DND-41 (cell line): ENCODE data around the gene TMEM184C.

Source experiments
- ATAC-seq: fragments of 200-7000 bp; cut with Tn5 transposase; 3 replicates; pipeline ENCODE4 v1.9.1; 2021; ENCODE audit warnings: low read depth; ENCODE audit not compliant: insufficient read depth
- DNase-seq: peaks from one replicate; pipeline ENCODE4 v3.0.0-alpha.2; 2020
- H2AFZ ChIP-seq: 2 replicates; pipeline ENCODE4 v1.6.0; 2012; ENCODE audit warnings: low read depth, low read length
- H3K27ac ChIP-seq: 2 replicates; pipeline ENCODE4 v1.5.1; 2012; ENCODE audit warnings: low read length, inconsistent platforms
- H3K27me3 ChIP-seq: fragments of 200-600 bp; sonication (generic); 2 replicates; pipeline ENCODE4 v1.6.0; 2012; ENCODE audit warnings: low read length, mild to moderate bottlenecking, inconsistent platforms; ENCODE audit not compliant: insufficient read depth, poor library complexity
- H3K36me3 ChIP-seq: 2 replicates; pipeline ENCODE4 v1.5.1; 2012; ENCODE audit warnings: low read length, inconsistent platforms; ENCODE audit not compliant: insufficient read depth
- H3K4me1 ChIP-seq: 2 replicates; pipeline ENCODE4 v1.5.1; 2012; ENCODE audit warnings: mild to moderate bottlenecking, low read length; ENCODE audit not compliant: insufficient read depth
- H3K4me2 ChIP-seq: 2 replicates; pipeline ENCODE4 v1.6.0; 2012; ENCODE audit warnings: mild to moderate bottlenecking, moderate library complexity, low read length, inconsistent platforms; ENCODE audit not compliant: insufficient read depth
- H3K4me3 ChIP-seq, 2 experiments: fragments of 200-600 bp in 1 of 2; shearing (Covaris generic) in 1 of 2; 2 replicates each; pipeline ENCODE4 v1.5.1; 2012 to 2016; ENCODE audit warnings: inconsistent platforms in 2 of 2, low read length in 2 of 2, mild to moderate bottlenecking in 2 of 2, low read depth in 1 of 2, moderate library complexity in 1 of 2
- H3K79me2 ChIP-seq: 2 replicates; pipeline ENCODE4 v1.6.0; 2012; ENCODE audit warnings: low read length, inconsistent platforms; ENCODE audit not compliant: insufficient read depth
- H3K9ac ChIP-seq: 2 replicates; pipeline ENCODE4 v1.6.0; 2012; ENCODE audit warnings: low read depth, mild to moderate bottlenecking, inconsistent platforms, low read length, moderate library complexity
- H3K9me3 ChIP-seq: 2 replicates; pipeline ENCODE4 v1.5.1; 2012; ENCODE audit warnings: low read length, moderate library complexity, mild to moderate bottlenecking, inconsistent platforms; ENCODE audit not compliant: insufficient read depth, severe bottlenecking
- H4K20me1 ChIP-seq: 2 replicates; pipeline ENCODE4 v1.6.0; 2012; ENCODE audit warnings: low read length; ENCODE audit not compliant: insufficient read depth
- EZH2 ChIP-seq: IDR thresholded peaks from 3 replicates; pipeline ENCODE4 v1.6.1; 2012; ENCODE audit warnings: borderline replicate concordance, low read depth, mild to moderate bottlenecking, moderate library complexity, low read length, inconsistent platforms; ENCODE audit not compliant: severe bottlenecking
- TF ChIP-seq, protein P1 (sequence below): IDR thresholded peaks from 2 replicates; pipeline ENCODE4 v1.5.1; 2012; ENCODE audit warnings: borderline replicate concordance, low read length, moderate library complexity, mild to moderate bottlenecking; ENCODE audit not compliant: poor library complexity, severe bottlenecking; ENCODE audit errors: extremely low read depth

Gene TMEM184C

DNA sequence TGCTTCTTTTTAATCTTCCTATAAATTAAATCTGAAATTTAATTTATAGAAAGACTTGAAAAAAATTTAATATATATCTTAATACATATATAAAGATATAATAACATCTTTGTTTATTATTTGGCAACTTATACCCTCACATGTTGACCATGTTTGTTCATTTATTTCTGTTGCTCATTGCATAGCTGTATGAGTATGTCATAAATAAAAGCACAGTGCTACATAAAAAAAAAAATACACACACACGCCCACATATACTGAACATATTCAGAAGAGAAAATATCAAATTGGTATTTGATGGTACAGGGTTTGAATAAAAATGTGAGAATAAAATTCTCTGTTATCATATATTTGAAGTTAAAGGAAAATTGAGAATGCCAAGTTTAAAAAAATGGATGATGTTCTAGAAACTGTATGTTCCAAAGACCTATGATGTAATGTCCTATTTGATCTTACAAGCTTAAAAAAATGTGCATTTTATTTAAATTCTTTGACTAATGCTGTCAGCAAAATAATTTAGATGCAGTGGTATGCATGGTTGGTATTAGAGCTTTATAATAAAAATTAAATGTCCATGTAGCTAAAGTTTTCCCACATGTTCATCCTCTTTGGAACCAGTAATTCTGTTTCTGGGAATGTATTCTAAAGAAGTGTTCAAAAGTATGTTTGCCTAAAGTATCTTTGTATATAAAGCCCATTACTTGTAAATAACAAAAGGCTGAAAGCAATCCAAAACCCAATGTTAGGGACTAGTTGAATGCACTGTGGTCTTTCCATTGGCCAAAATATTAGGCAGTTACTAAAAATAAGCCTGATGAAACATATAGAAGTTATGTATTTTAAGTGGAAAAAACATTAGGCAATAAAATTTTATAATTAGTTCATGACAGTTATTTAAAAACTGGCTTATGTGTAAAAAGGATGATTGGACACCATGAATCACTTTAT lies 12.9 kb downstream of the TMEM184C start:
- no peaks in the 10 kb centered on the region for H3K79me2 ChIP-seq
- TF ChIP-seq, protein P1, sequence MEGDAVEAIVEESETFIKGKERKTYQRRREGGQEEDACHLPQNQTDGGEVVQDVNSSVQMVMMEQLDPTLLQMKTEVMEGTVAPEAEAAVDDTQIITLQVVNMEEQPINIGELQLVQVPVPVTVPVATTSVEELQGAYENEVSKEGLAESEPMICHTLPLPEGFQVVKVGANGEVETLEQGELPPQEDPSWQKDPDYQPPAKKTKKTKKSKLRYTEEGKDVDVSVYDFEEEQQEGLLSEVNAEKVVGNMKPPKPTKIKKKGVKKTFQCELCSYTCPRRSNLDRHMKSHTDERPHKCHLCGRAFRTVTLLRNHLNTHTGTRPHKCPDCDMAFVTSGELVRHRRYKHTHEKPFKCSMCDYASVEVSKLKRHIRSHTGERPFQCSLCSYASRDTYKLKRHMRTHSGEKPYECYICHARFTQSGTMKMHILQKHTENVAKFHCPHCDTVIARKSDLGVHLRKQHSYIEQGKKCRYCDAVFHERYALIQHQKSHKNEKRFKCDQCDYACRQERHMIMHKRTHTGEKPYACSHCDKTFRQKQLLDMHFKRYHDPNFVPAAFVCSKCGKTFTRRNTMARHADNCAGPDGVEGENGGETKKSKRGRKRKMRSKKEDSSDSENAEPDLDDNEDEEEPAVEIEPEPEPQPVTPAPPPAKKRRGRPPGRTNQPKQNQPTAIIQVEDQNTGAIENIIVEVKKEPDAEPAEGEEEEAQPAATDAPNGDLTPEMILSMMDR = no peak
- TF ChIP-seq EZH2 = no peak

DNA sequence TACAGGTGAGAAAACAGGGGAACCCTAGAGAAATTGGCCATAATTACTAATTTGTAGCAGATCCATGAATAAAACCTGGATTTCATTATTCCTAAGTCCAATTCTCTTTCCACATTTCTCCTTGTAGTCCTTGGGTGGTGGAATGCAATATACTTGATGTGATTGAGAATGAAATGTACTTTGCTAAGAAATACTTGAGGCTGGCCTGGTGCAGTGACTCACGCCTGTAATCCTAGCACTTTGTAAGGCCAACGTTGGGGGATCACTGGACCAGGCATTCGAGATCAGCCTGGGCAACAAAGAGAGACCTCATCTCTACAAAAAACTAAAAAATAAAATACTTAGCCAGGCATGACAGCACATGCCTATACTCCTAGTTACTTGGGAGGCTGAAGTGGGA lies 15.9 kb downstream of the TMEM184C start:
- DNase-seq (no peak), ATAC-seq (no peak)
- no peaks in the 10 kb centered on the region for H3K27me3 ChIP-seq
- no peak for TF ChIP-seq EZH2
- TF ChIP-seq, protein P1 = no peak
- no peak overlapping the region for H3K4me3 ChIP-seq
- H3K4me2 ChIP-seq = no peak overlapping the region
- H3K79me2 ChIP-seq = no peaks in the 10 kb centered on the region
- no peaks in the 10 kb centered on the region for H3K9me3 ChIP-seq
- peaks cover 89% of the 10 kb centered on the region for H3K36me3 ChIP-seq
- no peak overlapping the region for H3K9ac ChIP-seq
- no peak overlapping the region for H2AFZ ChIP-seq
- H3K4me1 ChIP-seq = no peaks in the 10 kb centered on the region
- no peaks in the 10 kb centered on the region for H4K20me1 ChIP-seq
- no peak overlapping the region for H3K27ac ChIP-seq

More for the DNA sequence above, 12.9 kb downstream of the TMEM184C start:
- Histone ChIP-seq H3K9me3 (no peaks in the 10 kb centered on the region), H3K27ac (no peak overlapping the region), H3K4me2 (no peak overlapping the region), H3K4me3 (no peak overlapping the region), H2AFZ (no peak overlapping the region), H3K36me3 (peaks cover 89% of the 10 kb centered on the region), H3K9ac (no peak overlapping the region), H3K27me3 (no peaks in the 10 kb centered on the region), H3K4me1 (no peaks in the 10 kb centered on the region), H4K20me1 (no peaks in the 10 kb centered on the region)
- DNase-seq = no peak
- no peak for ATAC-seq

DNA sequence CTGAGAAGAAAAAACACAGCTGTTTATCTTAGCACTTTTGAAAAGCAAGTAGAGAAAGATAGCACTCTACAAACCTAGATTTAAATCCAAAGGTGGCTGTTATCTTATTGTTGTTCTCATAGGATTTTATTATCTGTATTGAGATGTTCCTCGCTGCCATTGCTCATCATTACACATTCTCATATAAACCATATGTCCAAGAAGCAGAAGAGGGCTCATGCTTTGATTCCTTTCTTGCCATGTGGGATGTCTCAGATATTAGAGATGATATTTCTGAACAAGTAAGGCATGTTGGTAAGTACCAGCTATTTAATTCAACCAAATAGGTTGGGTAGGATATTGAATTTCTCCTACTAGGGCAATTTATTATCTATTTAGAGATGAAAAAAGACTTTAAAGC lies 16.4 kb downstream of the TMEM184C start:
- Histone ChIP-seq H2AFZ (no peak overlapping the region), H3K27me3 (no peaks in the 10 kb centered on the region), H3K4me3 (no peak overlapping the region), H3K9me3 (no peaks in the 10 kb centered on the region), H3K9ac (no peak overlapping the region), H3K36me3 (peaks cover 87% of the 10 kb centered on the region), H3K4me1 (no peaks in the 10 kb centered on the region), H3K4me2 (no peak overlapping the region), H3K27ac (no peak overlapping the region), H4K20me1 (no peaks in the 10 kb centered on the region), H3K79me2 (no peaks in the 10 kb centered on the region)
- DNase-seq (no peak), ATAC-seq (no peak)
- TF ChIP-seq, protein P1 = no peak
- no peak for TF ChIP-seq EZH2

DNA sequence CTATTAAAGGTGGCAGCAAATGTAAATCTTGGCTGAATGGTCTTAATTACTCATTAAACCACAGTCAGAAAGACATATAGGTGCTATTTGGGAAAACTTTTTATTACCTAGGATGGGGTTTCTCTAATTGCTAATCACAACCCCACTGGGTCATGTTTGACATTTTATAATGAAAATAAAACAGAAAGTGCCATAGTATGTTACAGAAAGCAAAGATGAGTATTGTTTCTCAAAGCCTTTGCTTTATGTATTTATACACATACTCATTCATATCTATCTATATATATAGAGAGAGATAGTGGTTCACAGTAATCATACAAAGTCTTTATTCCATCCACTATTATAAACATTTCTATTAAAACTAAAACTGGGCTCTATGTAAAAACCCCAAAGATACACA lies 18.2 kb downstream of the TMEM184C start:
- DNase-seq (no peak), ATAC-seq (no peak)
- no peaks in the 10 kb centered on the region for H3K27me3 ChIP-seq
- H3K9me3 ChIP-seq = no peaks in the 10 kb centered on the region
- no peak overlapping the region for H3K4me3 ChIP-seq
- TF ChIP-seq EZH2 = no peak
- TF ChIP-seq, protein P1 = no peak
- no peaks in the 10 kb centered on the region for H3K79me2 ChIP-seq
- H4K20me1 ChIP-seq = no peaks in the 10 kb centered on the region
- no peak overlapping the region for H3K4me2 ChIP-seq
- H3K36me3 ChIP-seq = peaks cover 79% of the 10 kb centered on the region
- H3K27ac ChIP-seq = no peak overlapping the region
- no peaks in the 10 kb centered on the region for H3K4me1 ChIP-seq
- H3K9ac ChIP-seq = no peak overlapping the region
- H2AFZ ChIP-seq = no peak overlapping the region
